SK-N-DZ (cell line): ENCODE results near the gene DUSP9. TPM values are rescaled to one million over a fixed set of nuclear protein-coding genes. Genes with fewer than 3 reads are reported as not detected.
A peak's percentile ranks its signal among the peaks of the same experiment; 100 is the strongest.
"Not testable (repeated sequence)": the region's sequence is repeated elsewhere in the genome, so short reads cannot be mapped to it uniquely, and the experiment has no call there.

Experiments used
- DNase-seq: peaks from one replicate; pipeline ENCODE4 v3.0.0-alpha.2; 2015; ENCODE audit warnings: low spot score
- polyA plus RNA-seq, 2 experiments: library from polyadenylated mRNA; depleted of rRNA; stranded (reverse); fragments of >200 nt; gene quantifications; 2 replicates each; pipeline ENCODE4 v1.2.3, GENCODE V29; 2014

DUSP9 gene
- 11.5 and 12.9 TPM in 2 replicates for polyA plus RNA-seq (2014; cell fraction: cytosol; rRNA removed)
- 9.0 and 10.4 TPM in 2 replicates for polyA plus RNA-seq (2014; cell fraction: nucleus; rRNA removed)

GRCh38 chrX:153646620-153647373 lies at the start of gene DUSP9:
DUSP9 (plus strand) TSS chrX:153647203; CDS start chrX:153647954, 751 bp downstream.
- DNase-seq, result peak; percentile 58

- DNase-seq, result no peak
Observed at GRCh38 chrX:153598541-153599191, 48.3 kb upstream of the DUSP9 start, which contains the start of gene CCNQ. CCNQ (minus strand) TSS chrX:153599139; CDS start chrX:153599073, 66 bp downstream.

GRCh38 chrX:153599192-153600031 lies 47.6 kb upstream of the DUSP9 start:
- DNase-seq, result peak; percentile 83

GRCh38 chrX:153600032-153600373 lies 47.0 kb upstream of the DUSP9 start:
- DNase-seq, result no peak

GRCh38 chrX:153600921-153601320 lies 46.1 kb upstream of the DUSP9 start:
- no peak for DNase-seq

- no peak for DNase-seq
Observed at GRCh38 chrX:153601511-153602110, 45.4 kb upstream of the DUSP9 start.

GRCh38 chrX:153602601-153603000 lies 44.4 kb upstream of the DUSP9 start:
- DNase-seq, result no peak

- DNase-seq, result no peak
Observed at GRCh38 chrX:153603131-153603656, 43.8 kb upstream of the DUSP9 start.

- not testable (repeated sequence) for DNase-seq
Observed at GRCh38 chrX:153604666-153605380, 42.2 kb upstream of the DUSP9 start.

- no peak for DNase-seq
Observed at GRCh38 chrX:153606503-153606902, 40.5 kb upstream of the DUSP9 start.

GRCh38 chrX:153608376-153608775 lies 38.6 kb upstream of the DUSP9 start:
- no peak for DNase-seq

- DNase-seq, result no peak
Observed at GRCh38 chrX:153608806-153609205, 38.2 kb upstream of the DUSP9 start.

GRCh38 chrX:153609917-153610835 lies 36.8 kb upstream of the DUSP9 start:
- DNase-seq, result peak; percentile 80

- no peak for DNase-seq
Observed at GRCh38 chrX:153610836-153611213, 36.2 kb upstream of the DUSP9 start.

- DNase-seq, result no peak
Observed at GRCh38 chrX:153611298-153612095, 35.5 kb upstream of the DUSP9 start.

- no peak for DNase-seq
Observed at GRCh38 chrX:153612413-153612812, 34.6 kb upstream of the DUSP9 start.

- no peak for DNase-seq
Observed at GRCh38 chrX:153614818-153615217, 32.2 kb upstream of the DUSP9 start.

GRCh38 chrX:153620576-153620975 lies 26.4 kb upstream of the DUSP9 start:
- DNase-seq, result no peak
